Measurements from ENCODE around the gene MYRFL. TPM values are rescaled to one million over a fixed set of nuclear protein-coding genes. Genes with fewer than 3 reads are reported as not detected.

MYRFL gene
- total and polyA plus RNA-seq, 11 donors, result 0.13 to 0.96 (median 0.44) TPM; not detected in 2

DNA sequence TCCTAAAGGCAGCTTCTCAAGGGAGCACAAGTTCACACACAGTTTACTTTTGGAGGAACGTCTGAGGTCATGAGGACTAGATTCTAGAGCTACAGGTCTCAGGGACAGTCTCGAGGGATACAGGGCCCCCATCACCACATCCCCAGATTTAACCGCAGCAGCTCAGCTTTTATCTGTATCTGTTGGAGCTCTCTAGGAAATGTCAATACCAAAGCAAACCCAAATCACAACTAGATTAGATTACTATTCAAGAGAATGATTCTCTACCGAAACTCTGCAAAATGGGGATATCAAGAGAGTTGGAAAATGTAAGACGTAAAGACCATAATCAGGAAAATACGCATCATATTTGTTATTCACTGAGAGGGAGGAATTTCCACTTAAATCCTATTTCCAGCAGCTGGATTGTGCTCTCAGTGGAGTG, 4.0 kb upstream of the MYRFL start:
- Histone ChIP-seq H3K4me3 (no peak overlapping the region), H3K9me3 (no peaks in the 10 kb centered on the region), H3K27me3 (no peaks in the 10 kb centered on the region), H3K36me3 (peaks cover 0 to 7% (median 0%) of the 10 kb centered on the region in 9 donors), H3K27ac (no peak overlapping the region), H3K4me1 (peaks cover 0 to 12% (median 4%) of the 10 kb centered on the region in 12 donors)
- TF ChIP-seq CTCF (IDR thresholded peaks at IDR 0.05), result no peak
- no peak for DNase-seq
- 46 to 59% (median 53%) methylated on average over 6 of the region's 6 CpGs for WGBS, 4 donors
- no peak for ATAC-seq
- intact Hi-C loops (cut with DNase I), result no loop called here

- no peaks in the 10 kb centered on the region for H3K27me3 ChIP-seq
- 32 to 43% (median 41%) methylated on average over 8 of the region's 8 CpGs for WGBS, 4 donors
- DNase-seq, result no peak
- H3K36me3 ChIP-seq, result peaks cover 0 to 4% (median 0%) of the 10 kb centered on the region in 9 donors
- H3K9me3 ChIP-seq, result no peaks in the 10 kb centered on the region
- H3K4me3 ChIP-seq, result no peak overlapping the region
- intact Hi-C loops (cut with DNase I), result no loop called here
- peaks cover 0 to 12% (median 4%) of the 10 kb centered on the region in 12 donors for H3K4me1 ChIP-seq
- no peak for TF ChIP-seq CTCF (IDR thresholded peaks at IDR 0.05)
- no peak for TF ChIP-seq POLR2A (IDR thresholded peaks at IDR 0.05)
- peak in 3 of 4 donors; percentile 27 to 58 (median 41) for ATAC-seq
- H3K27ac ChIP-seq, result no peak overlapping the region
Measured at GRCh38 chr12:69821456-69822159, 3.4 kb upstream of the MYRFL start.

- Histone ChIP-seq H3K4me1 (peaks cover 0 to 12% (median 4%) of the 10 kb centered on the region in 12 donors), H3K9me3 (no peaks in the 10 kb centered on the region), H3K27ac (no peak overlapping the region), H3K36me3 (no peaks in the 10 kb centered on the region), H3K4me3 (no peak overlapping the region), H3K27me3 (no peaks in the 10 kb centered on the region)
- no peak for ATAC-seq
- no peak for DNase-seq
- 61 to 71% (median 68%) methylated on average over 3 of the region's 3 CpGs for WGBS, 4 donors
- intact Hi-C loops (cut with DNase I), result no loop called here
- TF ChIP-seq POLR2A (IDR thresholded peaks at IDR 0.05) (no peak), CTCF (IDR thresholded peaks at IDR 0.05) (no peak)
Measured at GRCh38 chr12:69822201-69822860, 2.7 kb upstream of the MYRFL start.

DNA sequence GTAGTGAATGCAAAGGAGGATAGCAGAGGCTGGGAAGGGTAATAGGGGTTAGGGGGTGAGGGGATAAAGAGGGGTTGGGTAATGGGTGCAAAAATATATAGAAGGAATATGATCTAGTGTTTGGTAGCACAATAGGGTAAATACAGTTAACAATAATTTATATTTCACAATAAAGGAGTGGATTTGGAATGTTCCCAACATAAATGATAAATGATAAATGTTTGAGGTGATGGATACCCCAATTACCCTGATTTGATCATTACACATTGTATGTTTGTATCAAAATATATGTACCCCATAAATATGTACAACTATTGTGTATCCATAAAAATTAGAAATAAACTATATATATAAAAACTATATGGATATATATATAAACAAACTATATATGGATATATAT, 999 bp upstream of the MYRFL start:
- Histone ChIP-seq H3K9me3 (no peaks in the 10 kb centered on the region), H3K4me3 (no peak overlapping the region), H3K4me1 (peaks cover 0 to 12% (median 4%) of the 10 kb centered on the region in 12 donors), H3K27ac (no peak overlapping the region), H3K36me3 (no peaks in the 10 kb centered on the region), H3K27me3 (no peaks in the 10 kb centered on the region)
- intact Hi-C loops (cut with DNase I), result no loop called here
- ATAC-seq (no peak), DNase-seq (no peak)
- no peak for TF ChIP-seq CTCF (IDR thresholded peaks at IDR 0.05)
- TF ChIP-seq POLR2A (IDR thresholded peaks at IDR 0.05), result no peak
